B cell (primary cell): Measurements from ENCODE around the gene SSC5D. TPM values are rescaled to one million over a fixed set of nuclear protein-coding genes. Genes with fewer than 3 reads are reported as not detected.

ENCODE experiments used
- ATAC-seq: fragments of 200-7000 bp; cut with Tn5 transposase; one replicate; pipeline ENCODE4 v1.10.0; 2021; ENCODE audit warnings: low read depth, mild to moderate bottlenecking, moderate number of reproducible peaks, moderate library complexity
- CTCF ChIA-PET: fragments of 350-600 bp; sonication (Branson Sonifier 250); formaldehyde crosslinking; loops from one replicate; lab custom pipeline; 2021; ENCODE audit warnings: antibody characterized with exemption, inconsistent platforms; lab: Charles Lee
- POLR2A ChIA-PET: fragments of 350-600 bp; sonication (Branson Sonifier 250); formaldehyde crosslinking; loops from one replicate; lab custom pipeline; 2021; ENCODE audit warnings: antibody characterized with exemption; lab: Charles Lee
- DNase-seq: peaks from one replicate; pipeline ENCODE4 v3.0.0; 2013
- H2AFZ ChIP-seq: 2 replicates; pipeline ENCODE4 v1.6.1; 2012; ENCODE audit warnings: mild to moderate bottlenecking, low read depth, low read length; ENCODE audit not compliant: insufficient read depth, poor library complexity, severe bottlenecking
- H3K27ac ChIP-seq, 2 donors: 1 replicate in 1 of 2; 2 replicates in 1 of 2; pipeline ENCODE4 v1.5.1; 2012 to 2013; ENCODE audit warnings: low read length in 2 of 2, mild to moderate bottlenecking in 2 of 2, moderate library complexity in 1 of 2
- H3K27me3 ChIP-seq, 4 experiments: fragments of 200-600 bp in 1 of 4; sonication (generic) in 1 of 4; replicated peaks in 1 of 4; 1 replicate in 2 of 4; 2 replicates in 2 of 4; pipeline versions ENCODE4 v1.6.1 to v1.7.0; 2013 to 2016; ENCODE audit warnings: low read length in 3 of 4, mild to moderate bottlenecking in 2 of 4, mixed read lengths in 1 of 4, moderate library complexity in 1 of 4; ENCODE audit not compliant: insufficient read depth in 4 of 4, control insufficient read depth in 3 of 4; ENCODE audit errors: control extremely low read depth in 1 of 4
- H3K36me3 ChIP-seq, 2 experiments: replicated peaks in 1 of 2; 1 replicate in 1 of 2; 2 replicates in 1 of 2; pipeline versions ENCODE4 v1.6.1 to v1.7.1; 2013; ENCODE audit warnings: low read length in 1 of 2; ENCODE audit not compliant: insufficient read depth in 2 of 2, control insufficient read depth in 1 of 2; ENCODE audit errors: control extremely low read depth in 1 of 2, extremely low read depth in 1 of 2
- H3K4me1 ChIP-seq, 2 donors: fragments of 200-600 bp in 1 of 2; sonication (generic) in 1 of 2; 1 replicate in 1 of 2; 2 replicates in 1 of 2; pipeline versions ENCODE4 v1.5.1 to v1.6.1; 2013 to 2017; ENCODE audit warnings: low read length in 2 of 2; ENCODE audit not compliant: control insufficient read depth in 2 of 2, insufficient read depth in 2 of 2
- H3K4me2 ChIP-seq: replicated peaks from 2 replicates; pipeline ENCODE3; 2012; ENCODE audit warnings: mild to moderate bottlenecking, low read depth, low read length; ENCODE audit not compliant: poor library complexity, severe bottlenecking
- H3K4me3 ChIP-seq, 5 experiments: fragments of 200-600 bp in 1 of 5; sonication (generic) in 1 of 5; 1 replicate in 3 of 5; 2 replicates in 2 of 5; pipeline versions ENCODE4 v1.5.1 to v1.7.0; 2011 to 2016; ENCODE audit warnings: low read length in 4 of 5, mild to moderate bottlenecking in 4 of 5, low read depth in 2 of 5, control low read depth in 1 of 5, moderate library complexity in 1 of 5; ENCODE audit not compliant: insufficient read depth in 1 of 5; ENCODE audit errors: control extremely low read depth in 1 of 5, extremely low read depth in 1 of 5
- H3K79me2 ChIP-seq: fragments of 200-600 bp; sonication (generic); one replicate; pipeline ENCODE4 v1.6.0; 2016; ENCODE audit warnings: low read length; ENCODE audit not compliant: control insufficient read depth, insufficient read depth
- H3K9ac ChIP-seq: fragments of 200-600 bp; sonication (generic); 2 replicates; pipeline ENCODE4 v1.6.1; 2017; ENCODE audit warnings: mild to moderate bottlenecking, low read length, moderate library complexity
- H3K9me3 ChIP-seq, 3 donors: one replicate each; pipeline versions ENCODE4 v1.6.1 to v1.7.1; 2013; ENCODE audit warnings: low read length in 2 of 3; ENCODE audit not compliant: control insufficient read depth in 2 of 3, insufficient read depth in 1 of 3; ENCODE audit errors: control extremely low read depth in 1 of 3
- H4K20me1 ChIP-seq: 2 replicates; pipeline ENCODE4 v1.6.0; 2012; ENCODE audit warnings: mild to moderate bottlenecking, low read length; ENCODE audit not compliant: insufficient read depth, control insufficient read depth, poor library complexity, severe bottlenecking
- H3K27ac Mint-ChIP-seq: one replicate; pipeline ENCODE4 v1.8.0; 2021; ENCODE audit warnings: mixed read lengths
- H3K27me3 Mint-ChIP-seq: one replicate; pipeline ENCODE4 v1.8.0; 2021; ENCODE audit warnings: mixed read lengths
- H3K4me1 Mint-ChIP-seq: one replicate; pipeline ENCODE4 v1.8.0; 2021; ENCODE audit warnings: mixed read lengths
- H3K4me3 Mint-ChIP-seq: one replicate; pipeline ENCODE4 v1.8.0; 2021; ENCODE audit warnings: mixed read lengths
- H3K9me3 Mint-ChIP-seq: one replicate; pipeline ENCODE4 v1.8.0; 2022; ENCODE audit warnings: mixed read lengths; ENCODE audit not compliant: insufficient read depth
- EZH2 ChIP-seq: IDR thresholded peaks from 2 replicates; pipeline ENCODE4 v1.6.1; 2012; ENCODE audit warnings: borderline replicate concordance, low read depth, mild to moderate bottlenecking, moderate library complexity, low read length; ENCODE audit not compliant: insufficient read depth, poor library complexity, severe bottlenecking
- WGBS: methylation state at CpG from one replicate; pipeline ENCODE4 v1.1.5; 2013; ENCODE audit warnings: missing lambda C conversion rate; ENCODE audit not compliant: insufficient coverage; 5-methylcytosine and 5-hydroxymethylcytosine counted together
- intact Hi-C: fragments of 100-400 bp; cut with micrococcal nuclease; formaldehyde crosslinking; loops from one replicate; pipeline ENCODE4 v1.10.0; 2022
- polyA plus RNA-seq: library from polyadenylated mRNA; depleted of rRNA; stranded (reverse); fragments of >200 nt; gene quantifications from 2 replicates; pipeline ENCODE4 v1.2.3, GENCODE V29; 2012
- total RNA-seq, 2 donors: library from RNA; stranded (reverse); fragments of 120-200 nt in 1 of 2; gene quantifications; 1 replicate in 1 of 2; 2 replicates in 1 of 2; pipeline versions ENCODE4 v1.2.3 to v1.2.4, GENCODE V29; 2013 to 2022
- TF ChIP-seq, protein P1 (sequence below): fragments of 200-600 bp; IDR thresholded peaks from one replicate; pipeline ENCODE4 v1.8.0; 2022; ENCODE audit warnings: antibody characterized with exemption, mild to moderate bottlenecking

The SSC5D gene
- total and polyA plus RNA-seq, 2 donors (not counting 1 experiment from before 2014, with no cell fraction given), result 0.22 to 0.44 TPM

GRCh38 chr19:55467236-55468053, 20.8 kb upstream of the SSC5D start:
- Histone ChIP-seq H3K79me2 (no peaks in the 10 kb centered on the region), H3K27ac (no peak overlapping the region), H3K4me2 (peak overlapping the region; percentile 53), H3K27me3 (no peaks in the 10 kb centered on the region), H3K36me3 (no peaks in the 10 kb centered on the region), H3K4me3 (no peak overlapping the region), H2AFZ (peak overlapping the region; percentile 62), H3K4me1 (peaks cover 4 to 7% of the 10 kb centered on the region in 2 donors), H4K20me1 (no peaks in the 10 kb centered on the region), H3K9ac (no peak overlapping the region), H3K9me3 (no peaks in the 10 kb centered on the region)
- ChIA-PET CTCF (interaction anchor here (0.7 to 4.1 kb wide), 31 partner anchors 9 to 327 kb away, joined by 3 to 70 read pairs (median 5); partner anchors contain the start of genes CCDC106, FIZ1, PPP6R1 and SSC5D), POLR2A (interaction anchor here (0.9 to 1.6 kb wide), 3 partner anchors 9 to 157 kb away, joined by 5 to 10 read pairs (median 5); partner anchors contain the start of genes ZNF628 and ZNF784)
- Mint-ChIP-seq H3K27ac (no peak overlapping the region), H3K4me3 (no peak overlapping the region), H3K4me1 (peaks cover 6% of the 10 kb centered on the region), H3K9me3 (no peaks in the 10 kb centered on the region), H3K27me3 (no peaks in the 10 kb centered on the region)
- ATAC-seq (peak; percentile 99), DNase-seq (peak; percentile 79)
- 35% methylated on average over 25 of the region's 29 CpGs for WGBS
- intact Hi-C loops, result loop anchor here (1.0 kb wide), 2 partner anchors 37 to 164 kb away; no protein-coding TSS in a partner anchor
- TF ChIP-seq EZH2, result no peak
- TF ChIP-seq, protein P1, sequence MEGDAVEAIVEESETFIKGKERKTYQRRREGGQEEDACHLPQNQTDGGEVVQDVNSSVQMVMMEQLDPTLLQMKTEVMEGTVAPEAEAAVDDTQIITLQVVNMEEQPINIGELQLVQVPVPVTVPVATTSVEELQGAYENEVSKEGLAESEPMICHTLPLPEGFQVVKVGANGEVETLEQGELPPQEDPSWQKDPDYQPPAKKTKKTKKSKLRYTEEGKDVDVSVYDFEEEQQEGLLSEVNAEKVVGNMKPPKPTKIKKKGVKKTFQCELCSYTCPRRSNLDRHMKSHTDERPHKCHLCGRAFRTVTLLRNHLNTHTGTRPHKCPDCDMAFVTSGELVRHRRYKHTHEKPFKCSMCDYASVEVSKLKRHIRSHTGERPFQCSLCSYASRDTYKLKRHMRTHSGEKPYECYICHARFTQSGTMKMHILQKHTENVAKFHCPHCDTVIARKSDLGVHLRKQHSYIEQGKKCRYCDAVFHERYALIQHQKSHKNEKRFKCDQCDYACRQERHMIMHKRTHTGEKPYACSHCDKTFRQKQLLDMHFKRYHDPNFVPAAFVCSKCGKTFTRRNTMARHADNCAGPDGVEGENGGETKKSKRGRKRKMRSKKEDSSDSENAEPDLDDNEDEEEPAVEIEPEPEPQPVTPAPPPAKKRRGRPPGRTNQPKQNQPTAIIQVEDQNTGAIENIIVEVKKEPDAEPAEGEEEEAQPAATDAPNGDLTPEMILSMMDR, result peak; percentile 99

GRCh38 chr19:55468054-55468393, 20.2 kb upstream of the SSC5D start:
- Histone ChIP-seq H3K4me3 (no peak overlapping the region), H3K4me1 (peaks cover 4 to 6% of the 10 kb centered on the region in 2 donors), H3K27me3 (no peaks in the 10 kb centered on the region), H3K36me3 (no peaks in the 10 kb centered on the region), H3K4me2 (peak overlapping the region; percentile 53), H3K9me3 (no peaks in the 10 kb centered on the region), H3K79me2 (no peaks in the 10 kb centered on the region), H4K20me1 (no peaks in the 10 kb centered on the region), H3K27ac (no peak overlapping the region), H2AFZ (peak overlapping the region; percentile 62), H3K9ac (no peak overlapping the region)
- TF ChIP-seq, protein P1, result peak; percentile 54
- no peak for TF ChIP-seq EZH2
- Mint-ChIP-seq H3K27ac (no peak overlapping the region), H3K27me3 (no peaks in the 10 kb centered on the region), H3K4me3 (no peak overlapping the region), H3K4me1 (peaks cover 6% of the 10 kb centered on the region), H3K9me3 (no peaks in the 10 kb centered on the region)
- intact Hi-C loops, result loop anchor here (1.0 kb wide), 1 partner anchor 163 kb away; no protein-coding TSS in a partner anchor
- POLR2A ChIA-PET, result interaction anchor here (0.7 to 1.6 kb wide), 2 partner anchors 9 to 27 kb away, joined by 5 to 10 read pairs; partner anchors contain the start of gene ZNF628
- no peak for ATAC-seq
- CTCF ChIA-PET, result interaction anchor here (0.6 to 4.1 kb wide), 23 partner anchors 9 to 327 kb away, joined by 3 to 70 read pairs (median 5); partner anchors contain the start of genes CCDC106, FIZ1, ZNF524 and ZNF628
- WGBS, result 0% methylated on average over 1 of the region's 4 CpGs
- no peak for DNase-seq
